H9 (cell line): ENCODE measurements around the gene SLC4A11. TPM values are rescaled to one million over a fixed set of nuclear protein-coding genes. Genes with fewer than 3 reads are reported as not detected.

ENCODE experiments used
- DNase-seq: peaks from one replicate; pipeline ENCODE4 v3.0.0-alpha.2; 2017
- H2AFZ ChIP-seq: one replicate; pipeline ENCODE4 v1.6.1; 2013; ENCODE audit warnings: mild to moderate bottlenecking, low read length, control low read depth, moderate library complexity
- H2AK5ac ChIP-seq: 2 replicates; pipeline ENCODE4 v1.6.1; 2013; ENCODE audit warnings: low read length, control low read depth, mixed read lengths; ENCODE audit not compliant: insufficient read length
- H2BK120ac ChIP-seq: one replicate; pipeline ENCODE4 v1.6.1; 2013; ENCODE audit warnings: low read depth, mild to moderate bottlenecking, low read length, control low read depth, inconsistent platforms; ENCODE audit not compliant: poor library complexity, severe bottlenecking
- H2BK12ac ChIP-seq: 2 replicates; pipeline ENCODE4 v1.6.1; 2013; ENCODE audit warnings: low read length, control low read depth, mixed read lengths, low read depth; ENCODE audit not compliant: insufficient read length
- H2BK15ac ChIP-seq: 2 replicates; pipeline ENCODE4 v1.6.1; 2013; ENCODE audit warnings: low read depth, low read length, control low read depth
- H2BK20ac ChIP-seq: one replicate; pipeline ENCODE4 v1.6.1; 2013; ENCODE audit warnings: low read depth, mild to moderate bottlenecking, low read length, control low read depth, inconsistent platforms; ENCODE audit not compliant: poor library complexity, severe bottlenecking
- H2BK5ac ChIP-seq: 2 replicates; pipeline ENCODE4 v1.6.1; 2013; ENCODE audit warnings: low read length, control low read depth, mixed read lengths; ENCODE audit not compliant: insufficient read length
- H3K14ac ChIP-seq: 2 replicates; pipeline ENCODE4 v1.6.1; 2013; ENCODE audit warnings: low read length, control low read depth; ENCODE audit not compliant: insufficient read depth
- H3K18ac ChIP-seq: 2 replicates; pipeline ENCODE4 v1.6.1; 2013; ENCODE audit warnings: low read depth, mild to moderate bottlenecking, mixed read lengths, low read length, control low read depth; ENCODE audit not compliant: insufficient read length
- H3K23ac ChIP-seq: 2 replicates; pipeline ENCODE4 v1.6.1; 2013; ENCODE audit warnings: low read length, control low read depth, mixed read lengths, low read depth; ENCODE audit not compliant: insufficient read length
- H3K23me2 ChIP-seq: 2 replicates; pipeline ENCODE4 v1.6.1; 2013; ENCODE audit warnings: low read depth, mild to moderate bottlenecking, mixed read lengths, low read length, control low read depth; ENCODE audit not compliant: insufficient read length, poor library complexity, severe bottlenecking
- H3K27ac ChIP-seq: 2 replicates; pipeline ENCODE4 v1.5.1; 2013; ENCODE audit warnings: low read length, control low read depth, mixed read lengths, low read depth; ENCODE audit not compliant: insufficient read length
- H3K27me3 ChIP-seq: 2 replicates; pipeline ENCODE4 v1.6.1; 2013; ENCODE audit warnings: low read length, control low read depth, inconsistent platforms; ENCODE audit not compliant: insufficient read depth
- H3K4ac ChIP-seq: 2 replicates; pipeline ENCODE4 v1.6.1; 2013; ENCODE audit warnings: low read depth, mild to moderate bottlenecking, control low read depth, inconsistent platforms, low read length, moderate library complexity
- H3K4me1 ChIP-seq: 2 replicates; pipeline ENCODE4 v1.6.1; 2013; ENCODE audit warnings: low read length, control low read depth, inconsistent platforms; ENCODE audit not compliant: insufficient read depth
- H3K4me2 ChIP-seq: 2 replicates; pipeline ENCODE4 v1.6.1; 2013; ENCODE audit warnings: low read length, control low read depth, mixed read lengths; ENCODE audit not compliant: insufficient read length, insufficient read depth
- H3K56ac ChIP-seq: 2 replicates; pipeline ENCODE4 v1.6.1; 2013; ENCODE audit warnings: low read depth, mild to moderate bottlenecking, mixed read lengths, low read length, control low read depth; ENCODE audit not compliant: insufficient read length
- H3K79me1 ChIP-seq: 2 replicates; pipeline ENCODE4 v1.6.1; 2013; ENCODE audit warnings: low read depth, mild to moderate bottlenecking, moderate library complexity, low read length, control low read depth, inconsistent platforms; ENCODE audit not compliant: insufficient read depth, poor library complexity, severe bottlenecking
- H3K79me2 ChIP-seq: 2 replicates; pipeline ENCODE4 v1.6.1; 2013; ENCODE audit warnings: low read length, control low read depth, inconsistent platforms; ENCODE audit not compliant: insufficient read depth
- H3K9ac ChIP-seq: 2 replicates; pipeline ENCODE4 v1.6.1; 2013; ENCODE audit warnings: low read length, control low read depth, mixed read lengths; ENCODE audit not compliant: insufficient read length; ENCODE audit errors: extremely low read depth
- H3K9me3 ChIP-seq: one replicate; pipeline ENCODE4 v1.6.1; 2013; ENCODE audit warnings: low read depth, low read length, inconsistent platforms; ENCODE audit not compliant: control insufficient read depth
- H3T11ph ChIP-seq: one replicate; pipeline ENCODE4 v1.6.1; 2013; ENCODE audit warnings: mild to moderate bottlenecking, low read length, control low read depth, inconsistent platforms
- H4K20me1 ChIP-seq: one replicate; pipeline ENCODE4 v1.6.1; 2013; ENCODE audit not compliant: control insufficient read depth, insufficient read length, insufficient read depth
- H4K5ac ChIP-seq: 2 replicates; pipeline ENCODE4 v1.6.1; 2013; ENCODE audit warnings: low read depth, mild to moderate bottlenecking, mixed read lengths, low read length, control low read depth; ENCODE audit not compliant: insufficient read length
- H4K8ac ChIP-seq: replicated peaks from 2 replicates; pipeline ENCODE4 v1.6.1; 2013; ENCODE audit warnings: low read length, control low read depth, mixed read lengths, low read depth; ENCODE audit not compliant: insufficient read length
- H4K91ac ChIP-seq: 2 replicates; pipeline ENCODE4 v1.6.1; 2013; ENCODE audit warnings: low read depth, mild to moderate bottlenecking, moderate library complexity, mixed read lengths, low read length, control low read depth; ENCODE audit not compliant: insufficient read length
- H3K27ac Mint-ChIP-seq, 3 experiments: 2 replicates in 2 of 3; 3 replicates in 1 of 3; pipeline ENCODE4 v1.8.0; 2020 to 2021; ENCODE audit warnings: mixed read lengths in 3 of 3, mild to moderate bottlenecking in 1 of 3, moderate library complexity in 1 of 3
- H3K27me3 Mint-ChIP-seq: 2 replicates; pipeline ENCODE4 v1.8.0; 2021; ENCODE audit warnings: low read depth, mild to moderate bottlenecking, moderate library complexity, mixed read lengths
- H3K36me3 Mint-ChIP-seq, 3 experiments: 2 replicates in 2 of 3; 3 replicates in 1 of 3; pipeline ENCODE4 v1.8.0; 2020 to 2021; ENCODE audit warnings: low read depth in 3 of 3, mixed read lengths in 3 of 3; ENCODE audit not compliant: insufficient read depth in 1 of 3
- H3K4me1 Mint-ChIP-seq, 2 experiments: 2 replicates each; pipeline ENCODE4 v1.8.0; 2020; ENCODE audit warnings: mixed read lengths in 2 of 2
- H3K4me3 Mint-ChIP-seq, 2 experiments: 2 replicates in 1 of 2; 3 replicates in 1 of 2; pipeline ENCODE4 v1.8.0; 2020 to 2021; ENCODE audit warnings: mild to moderate bottlenecking in 2 of 2, mixed read lengths in 2 of 2, moderate library complexity in 1 of 2
- H3K9me3 Mint-ChIP-seq, 2 experiments: 2 replicates in 1 of 2; 3 replicates in 1 of 2; pipeline ENCODE4 v1.8.0; 2020; ENCODE audit warnings: mild to moderate bottlenecking in 2 of 2, mixed read lengths in 2 of 2, moderate library complexity in 1 of 2
- CTCF ChIP-seq: fragments of 200-600 bp; sonication (generic); conservative IDR thresholded peaks from 3 replicates; pipeline ENCODE4 v1.8.0; 2021; ENCODE audit warnings: antibody characterized with exemption, mild to moderate bottlenecking
- WGBS: extraction: QIAGEN DNeasy Blood & Tissue Kit; methylation state at CpG from one replicate; pipeline ENCODE4 v1.1.7; 2013; ENCODE audit warnings: missing lambda C conversion rate, low lambda C conversion rate, mixed read lengths; ENCODE audit not compliant: insufficient read length; ENCODE audit errors: extremely low coverage; 5-methylcytosine and 5-hydroxymethylcytosine counted together
- total RNA-seq: library from RNA; stranded (reverse); gene quantifications from 2 replicates; pipeline ENCODE4 v1.2.1, GENCODE V29; 2021

SLC4A11 gene
- total RNA-seq, 1 experiment from 2014 or later: 29.4 TPM

GRCh38 chr20:3238616-3239025 lies 369 bp downstream of the SLC4A11 start:
- Histone ChIP-seq H2AK5ac (no peak overlapping the region), H3K23me2 (peaks cover 18% of the 10 kb centered on the region), H3K23ac (no peak overlapping the region), H2AFZ (no peak overlapping the region), H2BK20ac (no peak overlapping the region), H2BK15ac (no peak overlapping the region), H3T11ph (no peak overlapping the region), H3K27me3 (peaks cover 18% of the 10 kb centered on the region; the same call in 1 of the 2 replicates), H3K56ac (no peak overlapping the region), H2BK12ac (no peak overlapping the region), H3K9ac (no peak overlapping the region), H4K8ac (no peak overlapping the region), H3K4me1 (no peaks in the 10 kb centered on the region; the same call in 1 of the 2 replicates), H2BK5ac (no peak overlapping the region), H2BK120ac (no peak overlapping the region), H3K9me3 (no peaks in the 10 kb centered on the region), H4K91ac (no peak overlapping the region), H3K14ac (no peak overlapping the region), H4K20me1 (no peaks in the 10 kb centered on the region), H4K5ac (no peak overlapping the region), H3K79me2 (no peaks in the 10 kb centered on the region), H3K18ac (no peak overlapping the region), H3K4me2 (peak overlapping the region; percentile 62), H3K4ac (no peak overlapping the region), H3K79me1 (no peaks in the 10 kb centered on the region), H3K27ac (no peak overlapping the region)
- H3K27me3 Mint-ChIP-seq: peaks cover 62% of the 10 kb centered on the region
- no peak for TF ChIP-seq CTCF
- H3K9me3 Mint-ChIP-seq: no peaks in the 10 kb centered on the region; a peak in 1 of 5 replicates
- DNase-seq: peak; percentile 60
- no peak overlapping the region for H3K27ac Mint-ChIP-seq
- no CpG with 5 or more reads among the region's 48 CpGs for WGBS
- peaks cover 16 to 29% of the 10 kb centered on the region in 2 experiments for H3K4me1 Mint-ChIP-seq
- H3K36me3 Mint-ChIP-seq: peaks cover 0 to 10% (median 5%) of the 10 kb centered on the region in 3 experiments; a peak in 2 of 7 replicates
- H3K4me3 Mint-ChIP-seq: peak overlapping the region; percentile 77 to 85
